HG03442 (cell line): ENCODE results near the gene RREB1.
A peak's percentile ranks its signal among the peaks of the same experiment; 100 is the strongest.

ENCODE experiments used
- ATAC-seq: cut with Tn5 transposase; IDR thresholded peaks from one replicate; pipeline ENCODE4 v1.9.1; 2021; ENCODE audit warnings: mild to moderate bottlenecking, moderate library complexity; ENCODE audit not compliant: unreplicated experiment

Gene RREB1

DNA sequence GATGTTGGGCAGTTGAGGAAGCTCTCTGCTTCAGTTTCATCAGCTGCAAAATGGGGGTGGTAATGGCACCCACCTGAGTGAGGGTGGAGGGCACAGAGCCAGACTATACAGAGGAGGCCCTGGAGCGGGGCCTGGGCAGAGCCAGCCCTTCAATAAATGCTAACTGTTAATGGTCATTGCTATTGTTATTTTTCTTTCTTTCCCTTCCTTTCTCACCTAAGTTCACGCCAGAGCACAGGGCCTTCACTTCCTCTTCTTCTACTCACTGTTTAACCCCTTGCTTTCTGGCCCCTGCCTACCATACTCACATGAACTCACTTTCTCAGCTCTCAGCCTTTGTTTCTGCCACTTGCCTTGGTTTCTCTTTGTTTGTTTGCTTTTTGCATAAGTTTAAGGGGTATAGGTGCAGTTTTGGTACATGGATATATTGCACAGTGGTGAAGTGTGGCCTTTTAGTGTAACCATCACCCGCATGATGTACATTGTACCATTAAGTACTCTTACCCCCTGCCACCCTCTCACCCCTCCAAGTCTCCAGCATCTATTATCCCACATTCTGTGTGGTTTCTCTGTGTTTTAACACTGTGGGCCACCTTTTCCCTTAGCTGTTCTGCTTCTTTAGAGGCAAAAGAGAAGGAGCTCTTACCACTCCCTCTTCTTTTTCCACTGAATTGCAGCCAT lies 7.5 kb upstream of the RREB1 start:
- peak; percentile 59 for ATAC-seq

DNA sequence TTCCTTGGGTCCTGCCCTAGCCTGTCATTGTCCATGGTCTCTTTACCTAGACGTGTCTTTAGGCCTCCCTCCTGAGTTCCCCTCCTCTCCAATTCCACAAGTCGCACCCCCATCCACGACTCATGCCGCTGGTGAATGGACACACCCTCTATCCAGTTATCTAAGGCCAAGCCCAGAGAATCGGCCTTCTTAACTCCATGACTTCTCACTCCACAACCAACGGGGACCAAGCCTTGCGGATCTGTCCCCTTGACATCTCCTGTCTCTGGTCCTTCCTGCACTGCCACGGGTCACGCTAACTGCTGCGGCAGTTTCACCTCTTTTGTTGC lies 7.0 kb upstream of the RREB1 start:
- ATAC-seq: no peak

DNA sequence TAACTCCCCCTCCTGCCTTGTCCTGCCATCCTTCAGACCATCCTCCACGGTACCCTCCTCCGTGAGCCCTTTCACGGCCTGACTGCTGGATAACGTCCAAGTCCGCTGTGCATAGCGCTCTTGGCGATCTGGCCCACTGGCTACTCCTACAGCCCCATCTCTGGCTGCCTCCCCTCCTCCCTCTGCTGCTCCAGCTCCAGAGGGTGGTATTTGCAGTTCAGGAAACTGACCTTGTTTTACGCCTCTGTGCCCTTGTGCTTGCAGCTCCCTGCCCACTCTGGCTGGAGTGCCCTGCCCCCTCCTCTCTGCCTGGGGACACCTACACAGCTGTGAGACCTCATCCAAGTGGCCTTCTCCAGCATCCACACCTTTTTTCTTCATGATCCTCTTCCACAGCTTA lies 6.5 kb upstream of the RREB1 start:
- ATAC-seq: no peak

DNA sequence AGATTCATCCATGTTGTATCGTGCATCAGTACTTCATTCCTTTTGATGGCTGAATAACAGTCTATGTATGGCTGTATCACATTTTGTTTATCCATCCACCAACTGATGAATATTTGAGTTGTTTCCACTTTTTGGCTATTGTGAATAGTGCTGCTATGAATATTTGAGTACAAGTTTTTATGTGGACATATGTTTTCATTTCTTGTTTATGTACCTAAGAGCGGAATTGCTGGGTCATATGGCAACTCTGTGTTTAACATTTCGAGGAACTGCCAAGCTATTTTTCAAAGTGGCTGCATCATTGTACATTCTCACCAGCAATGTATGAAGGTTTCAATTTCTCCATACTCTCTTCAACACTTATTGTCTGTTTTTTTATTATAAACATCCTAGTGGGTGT lies 3.0 kb upstream of the RREB1 start:
- no peak for ATAC-seq

- ATAC-seq: no peak
These were observed 1.5 kb upstream of the RREB1 start for GRCh38 chr6:7106215-7106751.

DNA sequence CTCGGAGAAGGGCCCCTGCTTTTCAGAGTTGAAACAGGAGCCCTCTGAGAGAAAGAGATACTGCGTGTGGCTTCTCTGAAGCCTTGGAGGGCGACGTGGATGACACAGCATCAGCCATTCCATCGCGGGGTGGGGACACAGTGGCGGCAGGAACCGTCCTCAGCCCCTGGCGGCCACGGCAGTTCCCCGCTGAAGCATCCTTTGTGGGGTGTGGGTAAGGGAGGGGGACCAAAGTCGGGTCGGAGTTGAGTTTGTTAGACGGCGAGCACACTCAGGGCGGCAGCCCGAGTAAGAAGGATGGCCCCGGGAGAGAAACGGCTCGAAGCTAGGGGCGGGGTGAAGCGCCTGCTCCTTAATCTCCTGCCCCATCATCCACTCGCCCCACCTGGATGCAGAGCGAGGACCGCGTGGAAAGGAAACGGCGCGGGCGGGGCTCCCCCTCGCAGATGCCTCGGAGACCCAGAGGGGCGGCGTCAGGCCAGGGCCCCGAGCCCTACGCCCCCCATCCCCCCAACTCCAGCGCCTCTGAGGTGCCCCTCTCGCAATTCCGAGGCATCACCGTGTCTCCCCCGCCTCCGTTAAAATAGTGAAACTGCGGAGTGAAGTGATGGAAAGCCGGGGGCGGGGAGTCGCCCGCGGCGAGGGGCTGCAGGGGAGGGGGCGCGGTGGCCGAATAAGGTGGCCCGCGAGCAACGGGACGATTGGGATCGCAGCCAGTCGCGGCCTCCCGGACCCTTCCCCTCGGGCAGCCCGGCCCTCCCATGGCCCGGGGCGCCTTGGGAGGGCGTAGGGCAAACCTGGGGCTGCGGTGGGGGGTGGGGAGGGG lies 796 bp upstream of the RREB1 start:
- peak; percentile 29 for ATAC-seq

DNA sequence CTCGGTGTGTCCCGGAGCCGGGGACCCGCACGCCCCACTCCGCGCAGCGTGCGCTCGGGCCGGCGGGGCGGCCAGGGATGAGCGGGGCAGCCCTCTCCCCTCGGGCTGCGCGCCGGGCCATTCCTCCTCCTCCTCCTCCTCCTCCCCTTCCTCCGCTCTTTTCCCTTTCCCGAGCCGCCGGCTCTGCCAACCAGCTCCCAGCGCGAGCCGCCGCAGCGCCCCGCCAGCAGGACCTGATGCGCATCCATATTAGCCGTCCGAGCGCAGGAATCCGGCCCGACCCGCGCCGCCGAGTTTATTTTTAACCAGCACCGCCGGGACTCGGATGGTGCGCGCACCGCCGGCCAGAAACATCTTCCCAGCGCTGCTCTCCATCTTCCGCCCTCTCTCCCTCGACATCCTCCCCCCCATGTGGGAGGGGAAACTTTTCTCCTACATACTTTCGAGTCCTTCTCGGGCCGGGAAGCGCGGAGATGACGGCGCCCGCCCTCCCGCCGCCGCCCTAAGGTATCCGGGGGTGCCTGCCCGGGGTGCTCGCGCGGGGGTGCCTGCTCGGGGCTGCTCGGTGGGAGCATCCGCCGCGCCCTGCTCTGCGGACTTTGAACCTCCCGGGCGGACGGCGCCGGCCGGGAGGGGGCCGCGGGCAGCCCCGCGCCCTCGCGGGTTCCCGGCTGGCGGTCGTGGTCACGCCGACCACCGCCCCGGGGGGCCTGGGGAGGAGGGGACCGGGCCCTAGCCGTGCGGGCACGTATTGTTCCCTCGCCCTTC lies 619 bp downstream of the RREB1 start:
- no peak for ATAC-seq

GRCh38 chr6:7108964-7109836 lies 1.4 kb downstream of the RREB1 start:
- ATAC-seq: no peak

DNA sequence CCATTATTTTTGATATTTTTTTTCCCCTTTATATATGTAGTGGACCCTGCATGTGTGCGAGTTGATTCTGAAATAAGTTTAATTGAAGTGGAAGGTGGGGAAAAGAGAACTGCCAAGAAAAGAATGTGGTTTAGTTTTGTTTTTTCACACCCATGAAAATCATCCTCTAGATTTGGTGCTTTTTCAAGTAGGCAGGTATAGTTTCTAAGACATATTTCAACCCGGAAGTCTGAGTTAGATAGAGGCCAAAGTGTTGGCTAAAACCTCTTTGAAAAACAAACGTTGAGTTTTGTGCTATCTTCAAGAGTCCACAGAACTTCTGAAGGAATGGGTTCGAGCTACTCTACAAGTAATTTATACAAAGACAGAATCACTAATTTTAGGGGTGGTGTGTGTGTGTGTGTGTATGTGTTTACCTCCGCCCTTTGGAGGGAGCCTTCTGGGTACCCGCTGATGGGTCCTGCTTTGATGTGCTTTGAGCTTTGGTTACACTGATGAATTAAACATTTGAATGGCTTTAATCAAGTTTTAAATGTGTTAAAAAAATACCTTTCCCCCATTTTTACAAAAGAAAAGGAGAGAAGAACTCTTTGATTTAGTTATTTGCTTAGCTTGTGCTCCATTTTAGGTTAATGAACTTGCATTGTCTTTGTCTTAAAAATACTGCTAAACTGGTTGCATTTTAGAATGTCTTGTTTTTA lies 2.5 kb downstream of the RREB1 start:
- no peak for ATAC-seq

DNA sequence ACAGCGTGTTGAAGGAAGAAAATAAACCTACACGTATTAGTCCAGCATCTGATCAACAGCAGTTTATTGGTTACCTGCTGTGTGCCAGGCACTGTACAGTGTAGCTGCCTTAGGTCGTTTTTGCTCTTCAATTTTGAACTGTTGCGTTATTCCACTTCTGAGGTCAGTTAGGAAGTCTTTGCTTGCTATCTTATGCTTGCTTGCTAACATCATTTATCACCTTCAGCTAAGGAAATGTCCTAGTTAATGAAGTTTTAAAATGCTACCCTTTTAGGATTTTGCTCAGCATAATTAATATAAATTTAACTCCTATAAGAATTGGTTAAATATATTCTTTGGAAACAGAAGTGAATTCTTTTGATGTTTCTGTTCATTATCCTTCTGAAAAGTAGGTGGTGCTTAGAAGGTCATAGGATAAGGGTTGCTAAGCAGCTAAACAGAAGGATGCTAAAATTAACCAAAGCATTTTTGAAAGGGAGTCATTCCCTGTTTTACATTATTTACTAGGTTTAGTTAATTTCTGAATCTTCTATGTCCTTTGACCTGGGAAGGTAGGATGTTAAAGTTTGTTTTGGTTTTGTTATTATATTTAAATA lies 3.4 kb downstream of the RREB1 start:
- ATAC-seq: no peak

- no peak for ATAC-seq
These were observed 4.4 kb downstream of the RREB1 start for GRCh38 chr6:7112171-7112570.

DNA sequence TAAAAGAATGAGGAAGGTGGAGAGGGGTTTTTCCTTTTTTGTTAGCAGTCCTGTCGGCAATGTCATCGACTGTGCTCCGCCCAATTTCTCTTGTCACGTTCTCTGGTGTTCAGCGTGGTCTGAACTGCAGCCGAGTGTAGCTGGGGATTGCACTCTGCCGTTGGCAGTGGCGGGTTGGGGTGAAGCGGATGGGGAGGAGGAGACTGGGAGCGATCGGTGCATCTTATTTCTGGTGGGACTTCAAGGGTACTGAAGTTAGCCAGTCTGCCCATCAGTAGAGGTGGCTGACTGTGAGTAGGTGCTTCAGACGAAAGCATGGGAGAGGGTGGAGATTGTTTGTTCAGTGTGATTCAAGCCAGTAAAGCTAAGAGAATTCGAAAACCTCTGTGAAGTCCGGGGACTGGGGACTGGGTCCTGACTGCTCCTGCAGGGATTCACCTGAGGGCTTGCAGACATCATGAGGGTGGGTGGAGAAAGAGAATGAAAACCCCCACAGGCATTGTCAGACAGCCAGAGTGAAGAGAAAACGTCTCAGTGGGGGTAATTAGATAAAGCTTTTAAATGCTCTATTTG lies 5.1 kb downstream of the RREB1 start:
- peak; percentile 36 for ATAC-seq

GRCh38 chr6:7114744-7115458 lies 7.1 kb downstream of the RREB1 start:
- ATAC-seq: no peak

GRCh38 chr6:7115543-7116231 lies 7.9 kb downstream of the RREB1 start:
- ATAC-seq: no peak

- no peak for ATAC-seq
These were observed 11.6 kb downstream of the RREB1 start for GRCh38 chr6:7119272-7119801.

DNA sequence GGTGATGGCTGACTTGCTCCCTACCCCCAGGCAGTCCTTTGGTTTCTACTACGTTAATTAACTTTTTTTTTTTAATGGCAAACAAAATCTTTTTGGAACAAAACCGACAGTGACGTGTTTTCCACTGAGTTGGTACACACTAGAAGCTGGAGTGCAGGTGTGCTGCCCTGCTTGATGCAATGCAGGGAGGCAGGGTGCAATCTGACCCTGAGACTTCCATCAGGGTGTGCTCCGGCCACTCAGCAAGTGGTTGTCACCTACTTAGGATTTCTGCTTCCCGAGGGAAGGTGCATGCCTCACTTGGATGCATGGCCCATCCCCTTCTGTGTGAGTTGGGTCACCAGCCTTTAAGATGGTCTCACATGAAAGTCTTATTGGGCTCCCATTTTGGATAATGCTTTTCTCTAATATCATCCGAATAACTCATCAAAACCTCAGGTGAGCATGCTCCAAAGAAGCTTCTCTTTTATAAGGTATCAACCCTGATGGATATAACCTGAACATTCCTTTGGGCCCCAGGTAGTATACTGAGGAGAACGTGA lies 14.0 kb downstream of the RREB1 start:
- no peak for ATAC-seq

DNA sequence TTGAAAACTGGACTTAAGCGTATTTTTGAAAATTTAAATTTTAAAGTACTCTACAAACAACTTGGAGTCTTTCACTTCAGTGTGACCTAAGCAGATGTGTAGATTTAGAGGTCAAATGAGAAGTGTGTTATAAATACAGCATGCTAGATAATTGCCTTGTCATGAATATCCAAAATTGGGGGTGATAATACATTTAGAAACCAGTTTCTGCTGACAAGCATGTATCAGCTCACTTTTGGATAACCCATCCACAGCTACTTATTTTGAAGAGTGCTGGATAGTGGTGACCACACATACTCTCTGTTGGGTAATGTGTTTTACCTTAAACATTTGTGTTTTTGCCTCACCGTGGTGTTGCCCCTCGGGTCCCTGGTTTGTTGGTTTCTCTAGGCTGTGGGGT lies 14.9 kb downstream of the RREB1 start:
- ATAC-seq: no peak

DNA sequence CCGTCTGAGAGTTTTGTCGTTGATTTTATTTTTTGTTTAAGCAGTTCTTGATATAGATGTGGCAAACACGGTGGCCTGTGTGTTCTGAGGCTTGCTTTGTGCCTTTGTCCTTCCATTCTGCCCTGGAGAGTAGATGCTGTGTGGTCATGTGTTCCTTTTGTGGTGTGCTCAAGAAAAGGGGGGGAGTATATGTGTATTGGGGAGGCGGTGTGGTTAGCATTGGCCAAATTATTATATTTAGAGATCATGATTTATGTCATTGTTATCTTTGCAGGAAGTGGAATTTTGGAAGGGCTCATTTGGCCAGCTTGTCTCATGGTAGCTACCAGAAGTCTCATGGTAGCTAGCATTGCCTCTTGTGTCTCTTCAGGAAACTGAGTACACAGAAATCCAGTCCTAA lies 16.4 kb downstream of the RREB1 start:
- no peak for ATAC-seq
